GM12891 (cell line): ENCODE data around the gene TMEM236.

Source experiments
- POLR2A ChIP-seq: IDR thresholded peaks from 2 replicates; pipeline ENCODE4 v1.6.1; 2011; ENCODE audit warnings: low read depth, low read length, control low read depth
- POU2F2 ChIP-seq: IDR thresholded peaks from 2 replicates; pipeline ENCODE4 v1.6.1; 2011; ENCODE audit warnings: low read depth, mild to moderate bottlenecking, control low read depth, low read length, moderate library complexity

- TF ChIP-seq POU2F2 = no peak
- no peak for TF ChIP-seq POLR2A
Observed at GRCh38 chr10:17716161-17716560, 35.8 kb upstream of the TMEM236 start.
